Measurements from ENCODE around the gene HECW1.

Gene HECW1

DNA sequence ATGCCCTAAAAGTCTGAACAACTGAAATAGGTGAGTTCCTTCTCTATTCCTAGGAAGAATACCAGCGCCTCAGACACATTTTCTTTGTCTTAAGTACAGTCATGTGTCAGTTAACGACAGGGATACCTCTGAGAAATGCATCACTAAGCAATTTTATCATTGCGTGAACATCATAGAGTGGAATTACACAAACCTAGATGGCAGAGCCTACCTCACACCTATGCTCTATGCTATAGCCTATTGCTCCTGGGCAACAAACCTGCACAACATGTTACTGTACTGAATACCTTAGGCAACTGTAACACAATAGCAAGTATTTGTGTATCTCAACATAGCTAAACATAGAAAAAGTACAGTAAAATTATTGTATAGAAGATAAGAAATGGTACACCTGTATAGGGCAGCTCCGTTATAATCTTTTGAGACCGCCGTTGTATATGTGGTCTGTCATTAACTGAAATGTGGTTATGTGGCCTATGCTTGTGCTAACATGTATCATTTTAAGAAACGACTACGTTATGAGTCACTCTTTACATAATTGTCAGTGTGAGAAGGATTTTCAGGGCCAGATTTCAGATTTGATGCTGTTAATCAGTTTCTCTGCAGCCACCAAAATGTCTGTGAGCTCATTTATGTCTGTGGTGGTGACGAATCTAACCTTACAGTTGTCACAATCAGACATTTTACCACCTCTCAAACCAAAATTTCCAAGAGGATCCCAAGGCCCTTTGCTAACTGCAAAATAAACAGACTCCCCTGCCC, 404.3 kb downstream of the HECW1 start:
- FAIRE-seq, result no peak

DNA sequence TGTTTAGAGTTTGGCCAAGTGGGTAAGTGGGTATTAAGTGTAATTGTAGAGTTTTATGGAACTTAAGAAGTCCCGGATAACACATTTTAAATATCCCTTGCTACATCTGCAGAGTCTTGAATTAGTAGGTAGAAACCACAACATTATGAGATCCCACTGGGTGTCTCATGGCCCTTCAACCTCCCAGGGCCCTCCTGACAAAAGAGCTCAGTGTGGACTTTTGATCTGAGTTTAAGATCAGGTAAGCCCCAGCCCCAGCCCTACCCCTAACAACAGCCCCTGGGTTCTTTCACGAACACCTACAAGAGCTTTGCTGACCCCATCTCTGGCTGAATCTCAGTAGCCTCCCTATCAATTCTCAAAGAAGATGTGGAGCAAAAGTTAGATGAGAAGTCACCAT, 405.0 kb downstream of the HECW1 start:
- FAIRE-seq, result no peak

DNA sequence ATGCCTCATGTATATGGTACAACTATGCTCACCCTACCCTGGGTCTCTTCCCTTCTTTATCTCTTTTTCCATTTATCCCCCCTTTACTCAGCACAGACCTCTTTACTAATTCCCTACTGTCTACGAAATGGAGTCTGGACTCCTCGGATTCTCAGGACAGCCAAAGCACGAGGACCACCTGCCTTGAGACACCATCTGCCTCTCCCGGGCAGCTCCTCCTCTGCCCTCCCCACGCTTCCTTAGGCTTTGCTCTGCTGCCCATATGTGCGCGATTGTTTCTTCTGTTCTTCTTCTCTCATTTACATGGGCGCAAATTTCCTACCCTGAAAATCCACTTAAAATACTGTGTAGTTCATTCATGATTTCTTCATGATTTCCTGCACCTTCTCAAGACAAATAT, 407.8 kb downstream of the HECW1 start:
- FAIRE-seq, result no peak

DNA sequence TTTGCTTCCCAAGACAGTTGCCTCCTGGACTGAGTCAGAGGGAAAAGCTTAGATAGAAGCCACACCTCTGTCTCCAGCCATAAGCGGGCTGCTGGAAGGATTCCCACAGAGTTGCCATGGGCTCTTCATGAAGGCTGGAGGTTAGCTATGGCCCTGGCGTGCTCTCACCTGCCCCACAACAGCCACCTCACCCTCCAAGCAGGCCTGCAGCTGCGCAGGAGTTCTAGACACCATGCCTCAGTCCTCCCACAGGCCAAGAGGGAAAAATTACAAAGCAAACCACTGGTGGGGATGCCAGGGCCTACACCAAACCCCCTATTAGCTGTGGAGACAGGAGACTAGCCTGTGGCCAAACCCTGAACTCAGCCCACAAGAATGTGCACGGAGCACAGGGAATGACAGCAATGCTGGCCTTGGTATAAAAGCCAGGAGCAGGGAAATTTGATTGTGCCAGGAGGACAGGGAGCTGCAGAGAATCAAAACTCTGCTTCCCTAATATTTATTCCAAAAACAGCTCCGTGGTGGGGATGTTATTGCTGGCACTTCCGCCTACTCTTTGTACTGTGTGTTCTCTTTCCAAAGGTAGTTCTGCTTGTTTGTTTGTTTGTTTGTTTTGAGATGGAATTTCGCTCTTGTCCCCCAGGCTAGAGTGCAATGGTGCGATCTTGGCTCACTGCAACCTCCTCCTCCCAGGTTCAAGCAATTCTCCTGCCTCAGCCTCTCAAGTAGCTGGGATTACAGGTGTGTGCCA, 410.1 kb downstream of the HECW1 start:
- FAIRE-seq, result no peak

DNA sequence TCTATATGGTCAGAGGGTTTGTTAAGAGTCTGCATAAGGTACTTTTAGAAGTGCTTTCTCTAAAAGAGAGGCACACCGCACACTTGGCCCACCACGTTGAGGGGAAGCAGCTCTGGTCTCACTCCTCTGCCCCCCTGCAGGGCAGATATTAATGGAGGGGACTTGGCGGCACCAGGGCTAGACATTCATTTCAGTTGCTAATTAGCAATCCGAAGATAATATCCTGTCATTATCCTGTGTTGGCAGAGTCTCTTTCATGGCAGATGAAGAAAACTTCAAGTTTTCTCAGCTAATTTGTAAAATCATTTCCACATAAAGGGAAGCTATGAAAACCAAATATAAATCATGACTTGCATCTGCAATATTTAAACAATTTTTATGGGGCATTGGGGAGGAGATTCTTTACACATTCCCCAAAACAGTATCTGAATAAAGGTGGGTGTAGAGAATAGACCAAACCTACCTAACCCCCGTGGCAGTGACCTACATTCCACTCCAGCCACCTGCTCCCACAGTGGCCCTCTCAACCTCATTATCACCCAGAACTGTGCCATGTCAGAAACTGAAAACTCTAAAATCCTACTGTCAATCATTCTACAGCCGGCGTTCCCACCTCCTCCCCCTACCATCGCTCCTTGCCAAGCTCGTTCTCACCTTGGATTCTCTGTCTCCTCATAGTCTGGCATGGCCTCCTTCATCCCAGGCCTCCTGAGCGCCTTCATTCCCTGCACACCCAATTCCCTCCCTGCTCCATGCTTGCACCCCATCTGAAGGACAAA, 416.3 kb downstream of the HECW1 start:
- no peak for FAIRE-seq

DNA sequence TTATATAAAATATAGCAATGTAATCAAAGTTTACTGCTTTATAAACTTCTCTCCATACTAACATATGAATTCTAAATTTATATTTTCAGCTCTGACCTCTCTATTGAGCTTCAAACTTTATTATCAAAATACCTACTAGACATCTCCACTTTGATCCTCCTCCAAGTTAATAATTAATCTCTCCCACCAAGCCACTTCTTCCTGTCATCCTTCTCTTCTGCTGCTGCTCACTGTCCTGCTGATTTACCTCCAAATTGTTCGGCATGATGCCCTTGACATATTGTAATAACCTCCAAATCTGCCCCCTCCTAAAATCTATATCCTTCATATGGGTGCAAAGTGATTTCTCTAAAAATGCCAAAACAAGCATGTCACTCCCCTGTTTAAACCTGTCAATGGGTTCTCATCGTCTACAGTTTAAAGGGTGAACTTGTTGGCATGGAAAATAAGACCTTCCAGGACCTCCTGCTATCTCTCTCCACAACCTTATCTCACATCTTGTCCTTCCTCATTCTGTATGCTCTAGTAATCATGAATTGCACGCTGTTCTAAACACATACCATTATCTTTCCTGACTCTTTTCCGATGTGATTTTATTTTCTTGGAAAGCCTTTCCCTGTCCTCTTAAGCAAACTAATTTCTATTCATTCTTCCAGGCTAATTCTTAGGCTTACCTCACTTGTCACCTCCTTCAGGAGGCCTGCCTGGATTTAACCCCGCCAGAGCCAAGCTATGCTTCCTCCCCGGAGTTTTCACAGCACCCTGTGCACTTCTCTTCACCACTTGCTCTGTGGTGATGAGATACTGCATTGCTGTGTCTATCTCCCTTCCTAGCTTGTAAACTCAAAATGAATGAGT, 418.3 kb downstream of the HECW1 start:
- FAIRE-seq, result no peak

DNA sequence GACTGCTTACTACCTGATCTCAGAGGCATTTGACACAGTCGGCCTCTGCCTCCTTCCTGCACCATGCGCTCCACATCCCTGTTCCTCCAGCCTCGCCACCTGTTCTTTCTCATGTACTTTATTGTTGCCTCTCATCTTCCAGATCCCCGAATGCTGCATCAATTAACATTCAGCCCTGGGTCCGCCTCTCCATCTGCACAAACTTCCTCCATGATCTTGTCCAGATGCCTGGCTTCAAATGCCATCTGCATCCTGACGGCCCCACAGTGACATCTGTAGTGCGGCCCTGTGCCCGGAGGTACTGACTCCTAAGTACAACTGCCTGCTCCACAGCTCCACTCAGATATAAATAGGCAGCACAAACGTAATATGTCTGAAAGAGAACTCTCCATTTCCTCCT, 419.3 kb downstream of the HECW1 start:
- FAIRE-seq, result no peak

DNA sequence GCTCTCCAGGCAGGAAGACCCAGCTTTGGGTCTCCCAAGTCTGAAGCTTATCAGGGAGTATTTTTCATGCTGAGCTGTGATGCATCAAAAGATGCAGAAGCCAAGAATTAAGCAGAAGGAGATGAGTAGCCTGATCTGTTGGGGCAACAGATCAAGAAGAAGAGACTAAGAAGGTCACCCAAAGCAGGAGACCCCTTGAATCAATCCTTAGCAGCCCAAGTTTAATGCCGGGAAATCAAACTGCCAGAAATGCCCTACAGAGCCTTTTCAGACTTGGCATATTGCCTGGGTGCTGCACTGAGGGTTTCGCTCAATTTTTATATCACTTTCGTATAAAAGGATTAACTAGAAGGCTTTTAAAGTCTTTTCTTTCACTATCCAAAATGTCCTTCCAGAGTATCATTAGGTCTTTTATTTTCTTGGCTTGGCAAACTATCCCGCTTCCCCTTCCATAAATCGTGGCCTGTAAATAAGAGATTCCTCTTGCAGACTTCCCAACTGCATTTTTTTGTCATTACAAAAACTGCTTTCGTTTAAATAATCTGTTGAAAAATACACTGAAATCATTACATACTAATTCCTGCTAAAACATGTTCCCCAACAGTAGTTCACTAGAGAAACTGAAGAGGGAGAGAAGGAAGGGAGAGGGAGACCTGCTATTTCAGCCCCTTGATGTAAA, 421.5 kb downstream of the HECW1 start:
- no peak for FAIRE-seq

DNA sequence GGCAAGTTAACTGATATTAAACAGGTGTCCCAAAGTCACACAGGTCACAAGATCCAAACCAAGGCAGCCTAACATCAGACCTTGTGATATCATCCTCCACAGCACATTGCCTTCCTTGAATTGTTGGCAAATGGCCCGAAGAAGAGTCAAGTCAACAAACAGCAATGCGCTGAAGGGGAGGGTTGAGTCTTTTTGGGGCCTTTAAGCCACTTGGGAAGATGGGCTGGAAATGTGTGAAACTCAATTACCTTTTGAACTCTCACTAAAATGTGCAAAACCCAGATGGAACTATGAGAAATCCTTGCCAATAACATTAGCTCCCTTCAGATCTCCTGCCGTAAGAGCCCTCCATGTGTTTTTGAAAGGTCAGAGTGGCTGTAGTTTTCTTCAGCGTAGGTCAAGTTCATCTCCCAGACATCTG, 422.6 kb downstream of the HECW1 start:
- FAIRE-seq, result no peak

DNA sequence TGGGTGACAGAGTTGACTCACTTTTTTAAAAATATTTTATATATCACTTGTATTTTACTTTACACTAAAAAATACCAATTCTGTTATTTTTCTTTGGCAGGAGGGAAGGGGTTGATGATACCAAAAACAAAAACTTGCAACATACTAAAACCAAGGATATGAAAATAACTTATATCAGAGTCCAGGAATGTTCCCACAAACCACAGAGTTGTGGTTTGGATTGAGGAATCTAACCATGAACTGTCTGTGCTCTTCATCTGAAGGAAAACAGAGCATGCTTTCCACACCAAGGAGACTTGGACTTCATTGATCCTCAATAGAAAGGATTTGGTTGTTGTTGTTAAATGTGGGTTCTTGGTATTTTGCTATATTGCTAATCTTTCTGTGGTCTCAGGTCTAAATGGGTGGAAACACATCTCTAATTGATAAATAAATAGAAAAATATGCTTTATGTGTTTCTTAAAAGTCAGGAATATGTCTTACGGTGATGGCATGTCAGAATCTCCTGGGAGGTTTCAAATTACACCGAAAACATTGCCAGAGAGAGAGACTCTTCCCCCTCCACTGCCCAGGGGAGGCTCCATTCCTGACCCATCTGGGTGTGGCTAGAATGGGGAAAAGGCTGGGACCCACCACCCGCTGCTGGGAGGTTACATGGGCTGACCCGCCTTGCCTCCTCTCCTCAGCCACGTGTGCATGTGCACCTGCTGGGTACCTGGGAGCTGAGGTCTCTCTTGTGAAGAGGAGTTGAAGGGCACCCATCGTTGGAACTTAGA, 423.6 kb downstream of the HECW1 start:
- no peak for FAIRE-seq

DNA sequence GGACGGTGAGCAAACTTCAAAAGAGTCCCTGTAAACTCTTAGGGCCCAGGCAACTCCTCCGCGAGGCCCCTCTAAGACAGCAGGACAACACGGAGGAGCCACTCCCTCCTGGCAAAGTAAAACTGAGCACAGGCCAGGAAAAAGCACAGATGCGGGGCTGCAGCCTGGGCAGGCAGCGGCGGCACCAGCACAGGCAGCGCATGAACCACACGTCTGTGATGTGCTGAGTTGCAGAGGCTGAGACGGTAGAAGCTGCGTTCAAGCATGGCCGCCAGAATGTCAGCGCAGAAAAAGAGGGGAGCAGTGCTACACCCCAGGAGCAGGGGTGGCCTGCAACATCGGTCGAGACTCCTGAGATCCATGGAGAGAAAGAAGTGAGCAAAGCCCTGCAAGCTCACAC, 424.3 kb downstream of the HECW1 start:
- FAIRE-seq, result no peak

DNA sequence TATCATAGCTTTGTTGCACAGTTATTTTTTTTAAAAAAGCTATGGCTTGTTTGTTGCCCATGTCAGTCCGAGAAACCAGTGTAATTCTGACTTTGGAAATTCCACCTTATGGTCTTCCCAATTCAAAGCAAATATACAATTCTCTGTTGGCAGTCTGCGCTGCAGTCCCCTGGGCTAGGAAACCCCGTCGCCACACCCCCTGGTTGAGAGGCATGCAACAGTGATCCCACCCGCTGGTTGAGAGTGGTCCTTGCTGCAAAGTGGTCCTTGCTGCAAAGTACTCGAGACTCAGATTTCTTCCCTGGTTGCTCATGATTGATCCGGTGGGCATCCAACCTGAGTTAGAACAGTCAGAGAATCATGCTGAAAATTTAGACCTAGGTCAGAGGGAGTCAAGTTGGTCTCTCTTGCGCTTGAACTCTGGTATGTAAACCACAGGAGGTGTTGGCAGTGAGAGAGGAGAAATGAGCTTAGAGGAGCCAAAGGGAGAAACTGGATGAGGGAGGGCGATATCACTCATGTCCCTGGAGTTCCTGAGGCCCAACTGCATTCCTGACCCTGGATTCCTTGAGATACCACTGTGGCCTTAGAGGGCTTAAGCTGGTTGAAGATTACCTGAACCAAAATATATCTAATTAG, 425.4 kb downstream of the HECW1 start:
- no peak for FAIRE-seq

DNA sequence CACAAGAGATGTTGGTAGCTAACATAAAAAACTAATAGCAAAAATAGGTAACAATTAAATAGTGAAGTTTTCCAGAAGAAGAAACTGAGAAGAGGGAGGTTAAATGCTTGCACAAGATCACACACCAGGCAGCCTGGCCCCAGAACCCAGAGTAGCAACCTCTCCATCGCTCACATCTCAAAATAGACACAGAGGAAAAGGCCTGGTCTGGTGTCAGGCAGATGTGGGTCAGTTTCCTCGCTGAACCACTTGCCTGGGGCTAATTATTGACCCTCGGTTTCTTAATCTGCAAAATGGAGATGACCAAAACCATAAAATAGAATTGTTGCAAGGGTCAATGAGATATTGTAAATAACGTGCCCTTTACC, 425.9 kb downstream of the HECW1 start:
- FAIRE-seq, result no peak

DNA sequence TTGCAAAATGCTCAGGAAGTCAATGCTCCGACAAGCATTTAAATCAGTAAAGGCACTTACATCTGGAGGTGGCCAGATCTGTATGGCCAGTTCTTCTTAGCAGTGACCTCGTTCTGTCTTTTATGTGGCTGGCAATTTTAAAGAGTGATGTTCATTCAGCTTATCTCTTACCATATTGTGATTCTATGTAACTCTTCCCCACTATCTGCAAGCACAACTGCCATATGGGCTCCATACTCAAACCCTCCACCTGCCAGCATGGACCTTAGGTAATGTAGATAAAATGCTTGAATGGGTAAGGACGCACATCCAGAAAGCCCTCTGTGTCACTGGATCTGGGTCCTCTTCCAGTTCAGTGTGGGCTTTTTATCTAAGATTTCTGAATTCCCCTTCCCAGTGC, 428.0 kb downstream of the HECW1 start:
- FAIRE-seq, result no peak

DNA sequence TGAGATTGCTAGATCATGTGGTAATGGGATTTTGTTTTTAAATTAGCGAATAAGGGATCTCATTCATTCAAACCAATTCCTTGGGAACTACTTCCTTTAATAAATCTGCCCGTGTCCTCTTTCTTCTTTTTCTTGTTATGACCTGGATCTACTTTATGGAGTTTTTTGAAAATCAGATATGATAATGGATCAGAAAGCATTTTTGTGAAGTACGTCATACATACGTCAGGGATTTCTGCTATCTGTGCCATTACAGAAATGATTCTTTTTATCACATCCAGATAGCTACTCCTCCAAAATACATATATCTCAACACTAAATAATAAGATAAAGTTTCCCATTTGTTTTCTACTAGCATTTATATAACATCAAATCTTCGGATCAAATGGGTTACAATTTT, 430.3 kb downstream of the HECW1 start:
- FAIRE-seq, result peak; percentile 41

DNA sequence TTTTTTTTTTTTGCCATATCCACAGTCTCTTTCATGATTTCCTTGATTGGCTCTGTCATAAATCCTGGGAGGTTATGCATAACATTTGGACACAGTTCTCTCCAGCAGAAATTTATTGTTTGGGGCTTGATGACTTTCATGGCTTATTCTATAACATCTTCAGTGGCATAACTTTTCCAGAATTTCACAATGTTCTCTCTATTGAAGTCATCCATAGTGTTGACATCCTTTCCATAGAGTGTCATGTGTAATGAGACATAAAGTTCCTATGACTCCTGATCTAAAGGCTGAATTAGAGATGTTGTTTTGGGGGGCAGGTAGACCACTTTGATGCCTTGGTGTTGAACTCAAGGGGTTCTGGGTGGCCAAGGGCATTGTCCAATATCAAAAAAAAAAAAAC, 433.8 kb downstream of the HECW1 start:
- no peak for FAIRE-seq

DNA sequence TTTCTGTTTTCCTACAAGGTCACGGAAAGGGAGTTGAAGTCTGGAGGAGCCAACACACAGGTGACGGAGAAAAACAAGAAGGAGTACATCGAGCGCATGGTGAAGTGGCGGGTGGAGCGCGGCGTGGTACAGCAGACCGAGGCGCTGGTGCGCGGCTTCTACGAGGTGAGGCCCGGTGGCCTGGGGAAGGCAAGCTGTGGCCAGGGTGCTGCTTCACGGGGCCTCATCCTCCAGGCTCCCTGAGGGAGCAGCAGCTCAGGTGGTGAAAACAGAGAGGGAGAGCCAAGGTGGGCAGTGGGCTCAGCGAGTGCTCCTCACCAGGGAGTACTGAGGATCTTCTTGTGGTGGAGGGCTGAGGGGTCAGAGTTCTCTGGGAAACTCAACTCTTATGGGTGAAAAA, 438.0 kb downstream of the HECW1 start:
- no peak for FAIRE-seq

DNA sequence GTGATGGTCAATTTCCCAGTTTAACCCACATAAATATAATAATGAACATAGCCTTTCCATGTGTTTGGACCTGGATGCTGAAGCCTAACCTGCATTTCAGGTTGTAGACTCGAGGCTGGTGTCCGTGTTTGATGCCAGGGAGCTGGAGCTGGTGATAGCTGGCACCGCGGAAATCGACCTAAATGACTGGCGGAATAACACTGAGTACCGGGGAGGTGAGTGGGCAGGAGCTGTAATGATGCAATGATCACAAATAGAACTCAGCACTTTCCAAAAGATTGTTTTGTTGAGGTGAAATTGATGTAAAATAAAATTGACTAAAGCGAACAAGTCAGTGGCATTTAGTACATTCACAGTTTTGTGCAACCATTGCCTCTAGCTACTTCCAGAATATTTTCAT, 439.7 kb downstream of the HECW1 start:
- FAIRE-seq, result no peak

DNA sequence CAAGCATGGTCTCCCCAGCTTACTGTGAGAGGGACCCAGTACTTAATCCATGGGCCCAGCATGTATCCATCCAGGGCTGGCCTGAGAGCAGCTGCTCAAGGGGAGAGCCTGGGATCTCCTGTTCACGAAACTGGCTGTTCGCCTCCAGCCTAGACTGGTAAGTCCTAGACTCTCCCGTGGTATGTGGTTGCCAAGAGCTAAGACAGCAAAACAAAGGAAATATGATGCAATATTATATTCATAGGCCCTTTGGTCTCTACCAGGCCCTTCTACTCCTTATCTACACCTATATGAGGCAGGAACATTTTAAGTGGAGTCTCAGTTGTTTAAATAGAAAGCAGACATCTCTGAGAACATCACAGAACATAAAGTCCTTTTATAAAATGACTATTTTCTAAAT, 441.6 kb downstream of the HECW1 start:
- FAIRE-seq, result no peak

DNA sequence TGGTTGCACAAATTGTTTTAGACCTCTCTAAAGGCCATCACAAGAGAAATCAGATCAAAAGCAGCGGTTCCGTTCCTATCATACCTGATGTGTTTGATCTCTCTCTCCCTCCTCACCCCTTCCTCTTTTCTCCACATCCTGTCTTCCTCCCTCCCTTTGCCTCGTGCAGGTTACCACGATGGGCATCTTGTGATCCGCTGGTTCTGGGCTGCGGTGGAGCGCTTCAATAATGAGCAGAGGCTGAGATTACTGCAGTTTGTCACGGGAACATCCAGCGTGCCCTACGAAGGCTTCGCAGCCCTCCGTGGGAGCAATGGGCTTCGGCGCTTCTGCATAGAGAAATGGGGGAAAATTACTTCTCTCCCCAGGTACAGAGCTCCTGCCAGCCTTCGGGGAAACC, 442.0 kb downstream of the HECW1 start:
- FAIRE-seq, result no peak

All from islet of Langerhans (tissue), 1 donor.